ENCODE data around the gene TCTN3. TPM values are rescaled to one million over a fixed set of nuclear protein-coding genes. Genes with fewer than 3 reads are reported as not detected.

TCTN3 gene
- total and polyA plus RNA-seq, 2 of the 4 experiments (the other 2 are of a cell fraction): 26.9 to 35.1 TPM

GRCh38 chr10:95683966-95684365 is 9.8 kb downstream of the TCTN3 start:
- intact Hi-C loops (cut with micrococcal nuclease): no loop called here

More at GRCh38 chr10:95683966-95684365, 9.8 kb downstream of the TCTN3 start:
- H3K9me3 ChIP-seq (ENCODE audit: control insufficient read depth, insufficient read depth, low read length): no peaks in the 10 kb centered on the region
- H4K5ac ChIP-seq (ENCODE audit: low read depth, low read length): no peak overlapping the region
- H3K14ac ChIP-seq (replicated peaks; ENCODE audit: low read depth, low read length): no peak overlapping the region
- no peak overlapping the region for H2BK5ac ChIP-seq (ENCODE audit: low read depth, low read length, poor library complexity, severe bottlenecking)
- H2AK5ac ChIP-seq (ENCODE audit: low read depth, low read length): no peak overlapping the region
- H2AK9ac ChIP-seq (replicated peaks; ENCODE audit: low read depth, low read length, poor library complexity): no peak overlapping the region
- no peak overlapping the region for H3K4me3 ChIP-seq (ENCODE audit: insufficient read depth, low read depth, low read length)
- H3K27ac ChIP-seq (ENCODE audit: insufficient read depth, low read length): no peak overlapping the region
- DNase-seq (no peak), ATAC-seq (ENCODE audit: low read depth) (no peak)
- ChIA-PET CTCF (interaction anchor here (0.8 to 1.7 kb wide), 2 partner anchors 9 to 10 kb away, joined by 3 to 8 read pairs; partner anchors contain the start of gene TCTN3), POLR2A (ENCODE audit: unreplicated experiment) (interaction anchor here (0.5 kb wide), 1 partner anchor 429 kb away, joined by 3 read pairs; no protein-coding TSS in a partner anchor)
- peaks cover 2% of the 10 kb centered on the region; the same call in 1 of the 2 replicates for H3K4me1 ChIP-seq (ENCODE audit: control insufficient read depth, insufficient read depth, low read length)
- dilution Hi-C loops (cut with HindIII; ENCODE audit: low sequenced_read_pairs, unreplicated experiment): no loop called here
- H3K18ac ChIP-seq (ENCODE audit: low read depth, low read length): no peak overlapping the region
- H2BK15ac ChIP-seq (ENCODE audit: low read depth, low read length): no peak overlapping the region
- BruUV-seq (replicated peaks): no TSS peak
- H3K9me1 ChIP-seq (ENCODE audit: insufficient read depth, low read length): no peaks in the 10 kb centered on the region; the same call in 1 of the 2 replicates
- no peak overlapping the region for H2BK20ac ChIP-seq (ENCODE audit: low read depth, low read length)
- H4K8ac ChIP-seq (ENCODE audit: low read depth in 2 of 2, low read length in 2 of 2): no peak overlapping the region
- H3K9ac ChIP-seq (ENCODE audit: low read depth, low read length): no peak overlapping the region
- no peak overlapping the region for H2BK120ac ChIP-seq (ENCODE audit: low read depth, low read length)
- H3K79me1 ChIP-seq (ENCODE audit: low read depth in 1 of 2, low read length in 2 of 2): no peaks in the 10 kb centered on the region; a peak in 1 of 4 replicates
- no peak overlapping the region for H4K91ac ChIP-seq (ENCODE audit: insufficient read depth, low read depth, low read length)
- TF ChIP-seq CHD1 (IDR thresholded peaks at IDR 0.05; ENCODE audit: low read depth, low read length) (no peak), MXI1 (IDR thresholded peaks at IDR 0.05; ENCODE audit: borderline replicate concordance, low read depth, low read length) (no peak), CEBPB (IDR thresholded peaks at IDR 0.05; ENCODE audit: low read depth, low read length) (no peak), MAFK (IDR thresholded peaks at IDR 0.05; ENCODE audit: low read depth, low read length) (no peak), RCOR1 (IDR thresholded peaks at IDR 0.05; ENCODE audit: insufficient replicate concordance, low read length) (no peak), RFX5 (IDR thresholded peaks at IDR 0.05; ENCODE audit: low read depth, low read length) (no peak), SMC3 (IDR thresholded peaks at IDR 0.05; ENCODE audit: low read depth, low read length) (no peak), CTCF (conservative IDR thresholded peaks at IDR 0.05; ENCODE audit: low read depth, low read length) (no peak), FOS (IDR thresholded peaks at IDR 0.05; ENCODE audit: low read depth, low read length) (no peak), RAD21 (IDR thresholded peaks at IDR 0.05; ENCODE audit: low read length) (no peak), NFE2L2 (IDR thresholded peaks at IDR 0.05; ENCODE audit: low read depth, low read length) (no peak), BHLHE40 (IDR thresholded peaks at IDR 0.05; ENCODE audit: low read depth, low read length) (no peak), ELK1 (IDR thresholded peaks at IDR 0.05; ENCODE audit: borderline replicate concordance, low read depth, low read length) (no peak), USF2 (IDR thresholded peaks at IDR 0.05; ENCODE audit: low read depth, low read length) (no peak), POLR2A (IDR thresholded peaks at IDR 0.05; ENCODE audit: low read depth, low read length) (no peak), MAZ (IDR thresholded peaks at IDR 0.05; ENCODE audit: borderline replicate concordance, low read depth, low read length) (no peak)
- H3K56ac ChIP-seq (ENCODE audit: extremely low read depth, insufficient read depth, low read length): no peak overlapping the region
- no peak overlapping the region for H3K4ac ChIP-seq (ENCODE audit: low read depth, low read length)
- peaks cover 30% of the 10 kb centered on the region for H3K36me3 ChIP-seq (ENCODE audit: control insufficient read depth, insufficient read depth, low read length)
- H3K27me3 ChIP-seq (ENCODE audit: control insufficient read depth, insufficient read depth, low read length): no peaks in the 10 kb centered on the region
- no peak overlapping the region for H2AFZ ChIP-seq (replicated peaks; ENCODE audit: low read length, poor library complexity)
- H3K23ac ChIP-seq (ENCODE audit: low read depth, low read length): no peak overlapping the region
- H4K20me1 ChIP-seq (ENCODE audit: insufficient read depth, low read length): no peaks in the 10 kb centered on the region
- no peak overlapping the region for H3K4me2 ChIP-seq (ENCODE audit: low read depth, low read length)
- in situ Hi-C loops (cut with MboI; ENCODE audit: low sequenced_read_pairs): no loop called here
